H9 (cell line): Measurements from ENCODE around the gene GALNT13. TPM values are rescaled to one million over a fixed set of nuclear protein-coding genes. Genes with fewer than 3 reads are reported as not detected.

Experiments
- DNase-seq: peaks from one replicate; pipeline ENCODE4 v3.0.0-alpha.2; 2017
- H2AFZ ChIP-seq: one replicate; pipeline ENCODE4 v1.6.1; 2013; ENCODE audit warnings: mild to moderate bottlenecking, low read length, control low read depth, moderate library complexity
- H2AK5ac ChIP-seq: 2 replicates; pipeline ENCODE4 v1.6.1; 2013; ENCODE audit warnings: low read length, control low read depth, mixed read lengths; ENCODE audit not compliant: insufficient read length
- H2BK120ac ChIP-seq: one replicate; pipeline ENCODE4 v1.6.1; 2013; ENCODE audit warnings: low read depth, mild to moderate bottlenecking, low read length, control low read depth, inconsistent platforms; ENCODE audit not compliant: poor library complexity, severe bottlenecking
- H2BK12ac ChIP-seq: 2 replicates; pipeline ENCODE4 v1.6.1; 2013; ENCODE audit warnings: low read length, control low read depth, mixed read lengths, low read depth; ENCODE audit not compliant: insufficient read length
- H2BK15ac ChIP-seq: 2 replicates; pipeline ENCODE4 v1.6.1; 2013; ENCODE audit warnings: low read depth, low read length, control low read depth
- H2BK20ac ChIP-seq: one replicate; pipeline ENCODE4 v1.6.1; 2013; ENCODE audit warnings: low read depth, mild to moderate bottlenecking, low read length, control low read depth, inconsistent platforms; ENCODE audit not compliant: poor library complexity, severe bottlenecking
- H2BK5ac ChIP-seq: 2 replicates; pipeline ENCODE4 v1.6.1; 2013; ENCODE audit warnings: low read length, control low read depth, mixed read lengths; ENCODE audit not compliant: insufficient read length
- H3K14ac ChIP-seq: 2 replicates; pipeline ENCODE4 v1.6.1; 2013; ENCODE audit warnings: low read length, control low read depth; ENCODE audit not compliant: insufficient read depth
- H3K18ac ChIP-seq: 2 replicates; pipeline ENCODE4 v1.6.1; 2013; ENCODE audit warnings: low read depth, mild to moderate bottlenecking, mixed read lengths, low read length, control low read depth; ENCODE audit not compliant: insufficient read length
- H3K23ac ChIP-seq: 2 replicates; pipeline ENCODE4 v1.6.1; 2013; ENCODE audit warnings: low read length, control low read depth, mixed read lengths, low read depth; ENCODE audit not compliant: insufficient read length
- H3K23me2 ChIP-seq: 2 replicates; pipeline ENCODE4 v1.6.1; 2013; ENCODE audit warnings: low read depth, mild to moderate bottlenecking, mixed read lengths, low read length, control low read depth; ENCODE audit not compliant: insufficient read length, poor library complexity, severe bottlenecking
- H3K27ac ChIP-seq: 2 replicates; pipeline ENCODE4 v1.5.1; 2013; ENCODE audit warnings: low read length, control low read depth, mixed read lengths, low read depth; ENCODE audit not compliant: insufficient read length
- H3K27me3 ChIP-seq: 2 replicates; pipeline ENCODE4 v1.6.1; 2013; ENCODE audit warnings: low read length, control low read depth, inconsistent platforms; ENCODE audit not compliant: insufficient read depth
- H3K4ac ChIP-seq: 2 replicates; pipeline ENCODE4 v1.6.1; 2013; ENCODE audit warnings: low read depth, mild to moderate bottlenecking, control low read depth, inconsistent platforms, low read length, moderate library complexity
- H3K4me1 ChIP-seq: 2 replicates; pipeline ENCODE4 v1.6.1; 2013; ENCODE audit warnings: low read length, control low read depth, inconsistent platforms; ENCODE audit not compliant: insufficient read depth
- H3K4me2 ChIP-seq: 2 replicates; pipeline ENCODE4 v1.6.1; 2013; ENCODE audit warnings: low read length, control low read depth, mixed read lengths; ENCODE audit not compliant: insufficient read length, insufficient read depth
- H3K56ac ChIP-seq: 2 replicates; pipeline ENCODE4 v1.6.1; 2013; ENCODE audit warnings: low read depth, mild to moderate bottlenecking, mixed read lengths, low read length, control low read depth; ENCODE audit not compliant: insufficient read length
- H3K79me1 ChIP-seq: 2 replicates; pipeline ENCODE4 v1.6.1; 2013; ENCODE audit warnings: low read depth, mild to moderate bottlenecking, moderate library complexity, low read length, control low read depth, inconsistent platforms; ENCODE audit not compliant: insufficient read depth, poor library complexity, severe bottlenecking
- H3K79me2 ChIP-seq: 2 replicates; pipeline ENCODE4 v1.6.1; 2013; ENCODE audit warnings: low read length, control low read depth, inconsistent platforms; ENCODE audit not compliant: insufficient read depth
- H3K9ac ChIP-seq: 2 replicates; pipeline ENCODE4 v1.6.1; 2013; ENCODE audit warnings: low read length, control low read depth, mixed read lengths; ENCODE audit not compliant: insufficient read length; ENCODE audit errors: extremely low read depth
- H3K9me3 ChIP-seq: one replicate; pipeline ENCODE4 v1.6.1; 2013; ENCODE audit warnings: low read depth, low read length, inconsistent platforms; ENCODE audit not compliant: control insufficient read depth
- H3T11ph ChIP-seq: one replicate; pipeline ENCODE4 v1.6.1; 2013; ENCODE audit warnings: mild to moderate bottlenecking, low read length, control low read depth, inconsistent platforms
- H4K20me1 ChIP-seq: one replicate; pipeline ENCODE4 v1.6.1; 2013; ENCODE audit not compliant: control insufficient read depth, insufficient read length, insufficient read depth
- H4K5ac ChIP-seq: 2 replicates; pipeline ENCODE4 v1.6.1; 2013; ENCODE audit warnings: low read depth, mild to moderate bottlenecking, mixed read lengths, low read length, control low read depth; ENCODE audit not compliant: insufficient read length
- H4K8ac ChIP-seq: replicated peaks from 2 replicates; pipeline ENCODE4 v1.6.1; 2013; ENCODE audit warnings: low read length, control low read depth, mixed read lengths, low read depth; ENCODE audit not compliant: insufficient read length
- H4K91ac ChIP-seq: 2 replicates; pipeline ENCODE4 v1.6.1; 2013; ENCODE audit warnings: low read depth, mild to moderate bottlenecking, moderate library complexity, mixed read lengths, low read length, control low read depth; ENCODE audit not compliant: insufficient read length
- H3K27ac Mint-ChIP-seq, 3 experiments: 2 replicates in 2 of 3; 3 replicates in 1 of 3; pipeline ENCODE4 v1.8.0; 2020 to 2021; ENCODE audit warnings: mixed read lengths in 3 of 3, mild to moderate bottlenecking in 1 of 3, moderate library complexity in 1 of 3
- H3K27me3 Mint-ChIP-seq: 2 replicates; pipeline ENCODE4 v1.8.0; 2021; ENCODE audit warnings: low read depth, mild to moderate bottlenecking, moderate library complexity, mixed read lengths
- H3K36me3 Mint-ChIP-seq, 3 experiments: 2 replicates in 2 of 3; 3 replicates in 1 of 3; pipeline ENCODE4 v1.8.0; 2020 to 2021; ENCODE audit warnings: low read depth in 3 of 3, mixed read lengths in 3 of 3; ENCODE audit not compliant: insufficient read depth in 1 of 3
- H3K4me1 Mint-ChIP-seq, 2 experiments: 2 replicates each; pipeline ENCODE4 v1.8.0; 2020; ENCODE audit warnings: mixed read lengths in 2 of 2
- H3K4me3 Mint-ChIP-seq, 2 experiments: 2 replicates in 1 of 2; 3 replicates in 1 of 2; pipeline ENCODE4 v1.8.0; 2020 to 2021; ENCODE audit warnings: mild to moderate bottlenecking in 2 of 2, mixed read lengths in 2 of 2, moderate library complexity in 1 of 2
- H3K9me3 Mint-ChIP-seq, 2 experiments: 2 replicates in 1 of 2; 3 replicates in 1 of 2; pipeline ENCODE4 v1.8.0; 2020; ENCODE audit warnings: mild to moderate bottlenecking in 2 of 2, mixed read lengths in 2 of 2, moderate library complexity in 1 of 2
- WGBS: extraction: QIAGEN DNeasy Blood & Tissue Kit; methylation state at CpG from one replicate; pipeline ENCODE4 v1.1.7; 2013; ENCODE audit warnings: missing lambda C conversion rate, low lambda C conversion rate, mixed read lengths; ENCODE audit not compliant: insufficient read length; ENCODE audit errors: extremely low coverage; 5-methylcytosine and 5-hydroxymethylcytosine counted together
- total RNA-seq: library from RNA; stranded (reverse); gene quantifications from 2 replicates; pipeline ENCODE4 v1.2.1, GENCODE V29; 2021
- TF ChIP-seq, protein P1 (sequence below): fragments of 200-600 bp; sonication (generic); conservative IDR thresholded peaks from 3 replicates; pipeline ENCODE4 v1.8.0; 2021; ENCODE audit warnings: antibody characterized with exemption, mild to moderate bottlenecking

The GALNT13 gene
- total RNA-seq, 1 experiment from 2014 or later: 6.6 TPM

DNA sequence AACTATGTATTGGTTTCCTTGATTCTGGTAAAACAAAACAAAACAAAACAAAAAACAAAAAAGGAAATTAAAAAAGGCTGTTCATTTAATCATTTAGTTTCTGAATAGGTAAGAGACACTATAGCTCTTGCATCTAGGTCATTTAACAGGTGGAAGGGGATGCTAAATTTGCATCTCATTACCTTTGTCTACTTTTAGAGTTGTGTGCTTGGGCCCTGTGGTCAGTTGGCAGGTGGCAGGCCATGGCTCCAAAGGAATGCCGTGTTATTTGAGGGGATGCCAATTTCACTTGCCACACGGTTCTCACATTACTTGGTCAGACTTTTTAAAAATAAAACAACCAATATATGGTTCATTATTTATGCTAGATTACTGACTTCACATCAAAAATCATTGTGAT lies 9.2 kb downstream of the GALNT13 start:
- no peak for DNase-seq
- H3K4me1 ChIP-seq: no peaks in the 10 kb centered on the region
- no peaks in the 10 kb centered on the region for H3K27me3 ChIP-seq
- H4K8ac ChIP-seq: no peak overlapping the region
- H2AFZ ChIP-seq: no peak overlapping the region
- H3K36me3 Mint-ChIP-seq: no peaks in the 10 kb centered on the region
- H2BK15ac ChIP-seq: no peak overlapping the region
- H3K4ac ChIP-seq: no peak overlapping the region
- no peak overlapping the region for H3K23ac ChIP-seq
- no peaks in the 10 kb centered on the region for H3K27me3 Mint-ChIP-seq
- no peak overlapping the region for H2BK5ac ChIP-seq
- no peak overlapping the region for H3K56ac ChIP-seq
- H2AK5ac ChIP-seq: no peak overlapping the region
- no peaks in the 10 kb centered on the region for H3K79me1 ChIP-seq
- H4K5ac ChIP-seq: no peak overlapping the region
- no CpG with 5 or more reads among the region's 2 CpGs for WGBS
- H3T11ph ChIP-seq: no peak overlapping the region
- no peaks in the 10 kb centered on the region for H3K23me2 ChIP-seq
- H3K14ac ChIP-seq: no peak overlapping the region
- no peak overlapping the region for H3K18ac ChIP-seq
- no peaks in the 10 kb centered on the region for H3K79me2 ChIP-seq
- H2BK12ac ChIP-seq: no peak overlapping the region
- no peaks in the 10 kb centered on the region for H3K9me3 ChIP-seq
- H3K4me1 Mint-ChIP-seq: 0 out of 4 replicates have a peak, but pooled peaks cover 0 to 2% of the 10 kb centered on the region in 2 experiments
- no peak overlapping the region for H3K27ac Mint-ChIP-seq
- no peak overlapping the region for H2BK120ac ChIP-seq
- no peak overlapping the region for H4K91ac ChIP-seq
- H2BK20ac ChIP-seq: no peak overlapping the region
- H3K9me3 Mint-ChIP-seq: no peaks in the 10 kb centered on the region
- no peak overlapping the region for H3K27ac ChIP-seq
- H3K4me2 ChIP-seq: no peak overlapping the region
- no peak overlapping the region for H3K9ac ChIP-seq
- no peaks in the 10 kb centered on the region for H4K20me1 ChIP-seq
- H3K4me3 Mint-ChIP-seq: no peak overlapping the region
- TF ChIP-seq, protein P1, sequence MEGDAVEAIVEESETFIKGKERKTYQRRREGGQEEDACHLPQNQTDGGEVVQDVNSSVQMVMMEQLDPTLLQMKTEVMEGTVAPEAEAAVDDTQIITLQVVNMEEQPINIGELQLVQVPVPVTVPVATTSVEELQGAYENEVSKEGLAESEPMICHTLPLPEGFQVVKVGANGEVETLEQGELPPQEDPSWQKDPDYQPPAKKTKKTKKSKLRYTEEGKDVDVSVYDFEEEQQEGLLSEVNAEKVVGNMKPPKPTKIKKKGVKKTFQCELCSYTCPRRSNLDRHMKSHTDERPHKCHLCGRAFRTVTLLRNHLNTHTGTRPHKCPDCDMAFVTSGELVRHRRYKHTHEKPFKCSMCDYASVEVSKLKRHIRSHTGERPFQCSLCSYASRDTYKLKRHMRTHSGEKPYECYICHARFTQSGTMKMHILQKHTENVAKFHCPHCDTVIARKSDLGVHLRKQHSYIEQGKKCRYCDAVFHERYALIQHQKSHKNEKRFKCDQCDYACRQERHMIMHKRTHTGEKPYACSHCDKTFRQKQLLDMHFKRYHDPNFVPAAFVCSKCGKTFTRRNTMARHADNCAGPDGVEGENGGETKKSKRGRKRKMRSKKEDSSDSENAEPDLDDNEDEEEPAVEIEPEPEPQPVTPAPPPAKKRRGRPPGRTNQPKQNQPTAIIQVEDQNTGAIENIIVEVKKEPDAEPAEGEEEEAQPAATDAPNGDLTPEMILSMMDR: no peak
